Activated T-cell treated with anti-CD3 and anti-CD28 coated beads for 24 hours (primary cell): Measurements from ENCODE around the gene MSI2.

Experiments used
- DNase-seq: peaks from one replicate; pipeline ENCODE4 v3.0.0-alpha.2; 2020; ENCODE audit warnings: low read depth

Gene MSI2

GRCh38 chr17:57270801-57271245, 14.5 kb downstream of the MSI2 start:
- DNase-seq: no peak

DNA sequence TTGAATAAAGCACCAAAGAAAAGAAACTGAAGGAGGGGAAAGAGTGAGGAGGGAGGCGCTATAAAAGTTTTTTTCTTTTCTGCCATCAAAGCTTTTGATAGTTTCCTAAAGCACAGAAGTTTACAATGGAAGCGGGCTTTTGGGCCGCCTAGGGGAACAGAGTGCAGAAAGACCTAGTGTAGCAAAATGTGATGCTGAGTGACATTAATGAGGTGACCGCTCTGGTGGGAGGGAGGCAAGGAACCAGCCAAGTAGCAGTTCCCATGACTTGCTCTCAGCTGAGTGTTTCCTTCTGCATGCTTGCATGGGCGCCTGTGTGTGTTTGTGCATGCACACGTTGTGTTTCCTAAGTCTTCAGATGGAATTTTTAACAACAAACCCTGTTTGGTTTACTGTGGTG, 15.5 kb downstream of the MSI2 start:
- no peak for DNase-seq

GRCh38 chr17:57273490-57273889, 17.2 kb downstream of the MSI2 start:
- DNase-seq: no peak

DNA sequence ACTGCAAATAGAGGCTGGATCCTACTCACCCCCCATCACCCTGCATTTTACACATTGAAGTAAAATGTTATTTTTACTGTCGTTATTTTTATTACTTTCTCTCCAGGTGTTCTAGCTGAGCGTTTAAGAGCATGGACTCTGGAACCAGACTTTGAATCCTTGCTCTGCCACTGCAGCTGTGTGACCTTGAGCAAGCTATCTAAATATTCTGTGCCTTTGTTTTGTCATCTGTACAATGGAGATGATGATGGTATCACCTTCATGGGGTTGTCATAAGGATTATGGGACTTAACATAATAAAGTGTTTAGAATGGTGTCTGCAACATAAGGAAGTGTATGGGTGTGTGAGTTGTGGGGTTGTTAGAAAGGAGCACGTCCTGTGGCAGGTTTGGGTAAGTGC, 17.8 kb downstream of the MSI2 start:
- DNase-seq: no peak

GRCh38 chr17:57275071-57275764, 18.9 kb downstream of the MSI2 start:
- DNase-seq: no peak

GRCh38 chr17:57276621-57277020, 20.3 kb downstream of the MSI2 start:
- no peak for DNase-seq

DNA sequence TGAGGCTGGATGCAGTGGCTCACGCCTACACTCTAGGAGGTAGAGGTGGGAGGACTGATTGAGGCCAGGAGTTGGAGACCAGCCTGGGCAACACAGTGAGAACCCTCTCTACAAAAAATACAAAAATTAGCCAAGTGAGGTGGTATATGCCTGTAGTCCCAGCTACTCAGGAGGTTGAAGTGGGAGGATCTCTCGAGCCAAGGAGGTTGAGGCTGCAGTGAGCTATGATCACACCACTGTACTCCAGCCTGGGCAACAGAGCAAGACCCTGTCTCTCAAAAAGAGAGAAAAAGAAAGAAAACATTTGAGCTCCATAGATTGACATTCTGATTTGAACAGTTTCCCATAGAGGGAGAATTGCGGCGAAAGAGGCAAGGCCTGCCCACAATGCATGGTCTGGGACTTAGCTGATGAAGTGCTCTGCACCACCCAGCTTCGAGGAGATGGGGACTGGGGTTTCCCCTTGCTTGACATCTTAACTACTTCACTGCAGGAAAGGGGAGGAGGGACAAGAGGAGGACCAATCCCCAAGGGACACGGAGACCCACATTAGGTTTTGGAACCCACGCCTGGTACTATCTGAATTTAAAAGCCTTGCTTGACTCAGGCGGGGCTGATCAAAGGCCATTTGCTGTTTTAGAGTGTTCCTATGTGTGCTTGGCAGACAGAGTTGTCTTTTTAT, 21.7 kb downstream of the MSI2 start:
- no peak for DNase-seq

DNA sequence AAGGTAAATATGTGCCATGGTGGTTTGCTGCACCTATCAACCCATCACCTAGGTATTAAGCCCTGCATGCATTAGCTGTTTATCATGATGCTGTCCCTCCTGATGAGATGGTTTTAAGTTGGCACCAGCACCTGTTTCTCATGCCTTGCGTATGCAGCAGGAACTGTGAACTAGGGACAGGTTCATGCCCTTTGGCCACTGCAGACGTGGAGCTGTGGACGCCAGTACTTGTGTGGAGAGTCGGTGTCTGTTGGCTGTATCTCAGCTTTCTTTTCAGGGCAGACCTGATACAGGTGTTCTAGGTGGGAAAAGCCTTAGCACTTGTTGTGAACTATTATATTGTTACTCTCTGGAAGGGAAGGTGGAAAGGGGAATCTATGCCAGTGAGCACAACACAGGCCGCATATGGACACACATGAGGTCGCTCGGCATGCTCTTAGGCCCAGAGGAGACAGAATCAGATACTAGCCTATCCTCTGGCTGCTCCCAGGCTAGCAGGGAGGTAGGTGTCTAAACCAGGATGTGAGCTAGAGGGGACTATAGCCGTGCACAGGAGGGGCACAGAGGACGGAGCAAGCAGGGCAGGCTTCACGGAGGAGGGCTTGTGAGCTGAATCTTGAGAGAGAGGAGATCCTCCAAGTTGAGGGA, 22.5 kb downstream of the MSI2 start:
- no peak for DNase-seq

DNA sequence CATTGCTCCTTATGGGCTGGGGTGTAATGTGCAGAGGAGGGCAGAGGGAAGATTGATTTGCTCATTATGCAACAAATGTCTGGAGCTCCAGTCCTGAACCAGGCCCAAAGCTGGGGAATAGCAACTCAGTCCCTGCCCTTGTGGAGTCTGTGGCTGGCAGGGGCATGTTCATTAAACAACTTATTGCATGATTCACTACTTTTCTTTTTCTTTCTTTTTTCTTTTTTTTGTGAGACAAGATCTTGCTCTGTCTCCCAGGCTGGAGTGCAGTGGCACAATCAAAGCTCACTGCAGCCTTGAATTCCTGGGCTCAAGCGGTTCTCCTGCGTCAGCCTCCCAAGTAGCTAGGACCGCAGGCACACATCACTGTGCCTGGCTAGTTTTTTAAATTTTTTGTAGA, 23.1 kb downstream of the MSI2 start:
- DNase-seq: no peak

DNA sequence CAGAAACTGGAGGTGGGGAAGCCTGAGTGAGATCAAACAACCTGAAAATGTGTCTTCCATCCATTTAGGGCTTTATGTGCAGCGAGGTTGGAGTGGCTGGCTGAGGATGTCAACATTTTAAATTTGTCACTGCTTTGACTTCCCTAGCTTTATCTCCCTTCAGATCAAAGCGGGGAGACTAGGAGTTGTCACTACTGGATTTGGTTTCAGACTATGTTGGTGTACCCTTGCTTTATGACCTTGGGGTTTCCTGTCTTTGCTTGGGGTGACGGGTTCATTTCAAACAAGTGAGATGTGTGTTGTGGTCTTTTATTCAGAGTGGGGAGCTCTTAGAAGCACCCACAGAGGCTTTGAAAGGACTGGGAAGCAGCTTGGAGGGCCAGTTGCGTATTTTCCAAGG, 25.6 kb downstream of the MSI2 start:
- DNase-seq: no peak

DNA sequence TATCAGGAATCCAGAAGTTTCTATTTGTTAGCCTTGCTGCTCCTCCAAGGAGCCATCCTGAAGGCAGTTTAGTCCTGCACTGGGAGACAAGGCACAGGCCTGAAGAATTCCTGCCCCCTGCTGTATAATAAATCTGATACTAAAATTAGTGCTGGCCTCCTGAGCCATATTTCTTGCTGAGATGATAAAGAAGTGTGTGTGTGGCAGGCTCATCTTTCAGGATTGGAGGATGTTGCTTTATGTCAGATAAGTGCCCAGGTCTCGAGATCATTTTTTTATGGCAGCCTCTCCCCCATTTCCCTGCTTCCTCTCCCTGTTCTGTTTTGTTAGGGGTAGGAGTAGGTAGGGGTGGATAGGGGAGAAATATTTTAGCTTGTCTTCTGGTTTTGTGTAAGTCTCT, 26.0 kb downstream of the MSI2 start:
- no peak for DNase-seq

GRCh38 chr17:57283203-57283971, 27.1 kb downstream of the MSI2 start:
- no peak for DNase-seq

- DNase-seq: no peak
Measured at GRCh38 chr17:57284583-57284982, 28.3 kb downstream of the MSI2 start.

DNA sequence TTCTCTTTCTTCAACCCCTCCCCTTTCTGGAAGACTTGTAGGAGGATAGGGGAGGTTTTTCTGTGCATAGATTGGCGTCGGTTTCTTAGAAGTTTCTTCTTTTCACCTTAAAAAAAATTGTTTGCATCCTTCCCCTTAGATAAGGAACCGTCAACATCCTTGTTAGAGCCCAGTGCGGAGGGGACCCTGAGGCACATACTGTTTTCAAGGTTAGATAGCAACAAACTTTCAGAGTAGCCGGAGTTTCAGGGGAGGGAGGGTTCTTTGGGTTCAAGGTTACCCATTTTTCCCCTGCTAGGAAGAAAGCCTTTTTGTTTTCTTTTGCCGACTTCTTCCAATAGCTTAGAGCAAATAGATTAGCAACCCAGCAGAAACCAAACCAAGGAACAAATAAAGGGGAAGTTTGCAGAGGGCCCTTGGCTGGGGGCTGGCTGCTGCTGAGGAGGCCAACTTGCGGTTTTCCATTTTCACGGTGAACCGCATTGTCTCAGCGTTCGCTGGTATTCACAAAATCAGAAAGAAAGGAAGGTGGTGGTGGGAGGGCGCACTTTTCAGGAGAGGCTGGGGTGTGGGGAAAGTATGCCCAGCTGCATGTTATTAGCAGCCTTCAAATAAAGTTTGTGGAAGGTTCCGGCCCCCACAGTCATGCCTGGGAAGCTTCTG, 28.8 kb downstream of the MSI2 start:
- peak; percentile 30 for DNase-seq

DNA sequence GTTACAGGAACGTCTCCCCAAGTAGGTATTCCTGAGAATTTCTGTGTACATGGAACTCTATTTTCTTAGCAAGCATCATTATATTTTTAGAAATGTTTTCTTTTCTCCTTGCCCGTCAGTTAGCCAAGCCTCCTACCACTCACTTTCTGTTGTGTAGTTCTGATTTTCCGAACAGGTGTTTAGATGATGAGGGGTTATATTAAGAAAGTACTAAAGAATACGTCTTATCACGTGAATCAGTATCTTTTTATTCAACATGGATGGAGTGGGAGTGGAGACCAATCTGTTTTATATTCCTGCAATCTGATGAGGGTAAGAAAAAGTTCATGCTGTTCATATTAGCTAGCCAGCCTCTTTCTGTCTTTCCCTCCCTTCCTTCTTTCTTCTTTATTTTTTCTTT, 29.4 kb downstream of the MSI2 start:
- no peak for DNase-seq

DNA sequence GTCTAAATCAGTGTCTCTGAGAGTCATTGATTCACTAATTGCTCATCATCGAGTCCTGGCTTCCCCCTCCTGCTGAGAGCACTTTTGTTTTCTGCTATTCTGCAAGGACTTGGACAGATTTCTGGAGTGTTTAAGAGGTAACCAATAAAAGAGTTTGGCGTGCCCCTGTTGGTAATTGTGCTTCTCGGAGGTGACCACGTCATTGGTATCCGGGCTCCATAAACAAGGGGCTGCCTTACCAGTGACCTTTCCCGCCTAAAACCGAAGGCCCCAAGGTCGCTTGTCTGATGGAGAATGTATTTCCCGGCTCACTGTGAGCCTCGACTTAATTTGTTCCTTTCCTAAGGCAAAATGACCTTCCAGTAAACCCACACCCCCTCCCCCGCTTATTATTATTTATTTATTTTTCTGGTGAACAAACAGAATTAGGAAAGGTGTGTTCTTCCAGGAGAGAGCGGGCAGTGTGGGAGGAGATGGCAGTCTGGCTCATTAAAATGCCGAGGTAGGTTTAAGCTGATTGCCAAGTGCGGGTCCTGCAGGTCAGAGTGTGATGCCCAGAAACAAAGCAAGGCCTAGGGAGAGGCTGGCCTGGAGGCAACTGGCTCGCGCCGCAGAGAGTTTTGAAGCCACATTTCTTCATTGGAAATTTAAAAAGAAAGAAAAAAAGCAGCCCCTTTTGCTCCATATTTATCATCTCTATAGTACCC, 30.2 kb downstream of the MSI2 start:
- no peak for DNase-seq

DNA sequence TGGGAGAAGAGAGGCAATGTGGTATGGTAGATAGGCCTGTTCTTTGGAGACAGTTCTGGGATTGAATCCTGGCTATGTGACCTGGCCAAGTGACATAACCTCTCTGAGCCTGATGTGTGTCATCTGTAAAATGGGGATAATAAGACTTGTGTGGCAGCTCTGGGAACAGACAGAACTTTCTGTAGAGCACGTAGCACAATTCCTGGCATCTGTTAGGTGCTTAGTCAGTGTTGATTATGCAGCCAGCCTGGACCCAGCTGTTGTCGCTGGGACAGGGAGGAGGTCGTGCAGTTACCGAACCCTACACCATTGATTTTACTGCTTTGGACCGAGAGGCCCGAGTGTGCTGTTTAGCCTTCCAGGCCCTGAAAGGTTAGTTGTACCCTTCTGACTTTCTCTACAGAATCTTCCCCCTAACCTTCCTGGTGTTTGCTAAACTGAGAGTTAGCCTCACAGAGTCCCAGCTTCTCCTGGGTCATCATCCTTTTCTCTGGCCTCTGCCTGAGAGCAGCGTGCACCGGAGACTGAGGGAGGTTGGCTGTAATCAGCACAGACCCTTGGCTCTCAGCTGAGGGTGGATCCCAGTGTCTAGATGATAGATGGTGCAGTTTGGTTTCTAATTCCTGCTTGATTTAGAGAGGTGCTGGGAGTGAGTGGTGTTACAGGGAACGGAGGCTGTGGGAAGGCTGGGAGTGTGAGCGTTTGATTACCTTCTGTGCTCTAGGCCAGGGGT, 31.9 kb downstream of the MSI2 start:
- DNase-seq: no peak

DNA sequence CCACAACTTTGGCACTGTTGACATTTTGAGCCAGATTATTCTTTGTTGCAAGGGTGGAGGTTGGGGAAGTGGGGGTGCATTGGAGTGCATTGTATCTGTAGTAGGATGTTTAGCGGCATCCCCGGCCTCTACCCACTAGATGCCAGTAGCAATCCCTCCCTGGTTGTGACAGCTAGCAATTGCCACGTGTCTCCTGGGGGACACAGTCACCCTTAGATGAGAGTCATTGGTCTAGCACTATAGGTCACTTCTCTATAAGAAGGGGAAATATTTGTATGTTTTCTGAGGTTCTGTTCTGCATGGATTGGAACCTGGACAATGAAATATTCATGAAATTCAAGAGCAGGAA, 32.4 kb downstream of the MSI2 start:
- DNase-seq: no peak

GRCh38 chr17:57289130-57289529, 32.8 kb downstream of the MSI2 start:
- DNase-seq: no peak

- no peak for DNase-seq
Measured at GRCh38 chr17:57289613-57290012, 33.3 kb downstream of the MSI2 start.

GRCh38 chr17:57290981-57291380, 34.7 kb downstream of the MSI2 start:
- no peak for DNase-seq
